HG02981 (cell line): ENCODE measurements around the gene KCTD1.
A peak's percentile ranks its signal among the peaks of the same experiment; 100 is the strongest.

Experiments
- ATAC-seq: cut with Tn5 transposase; IDR thresholded peaks from one replicate; pipeline ENCODE4 v1.9.1; 2021; ENCODE audit warnings: mild to moderate bottlenecking, moderate library complexity; ENCODE audit not compliant: unreplicated experiment

The KCTD1 gene

GRCh38 chr18:26548415-26549262, at the start of gene KCTD1:
Gene KCTD1, minus strand, starts transcription at chr18:26548553. Its CDS starts 17 bp downstream, at chr18:26548536.
- peak; percentile 53 for ATAC-seq

DNA sequence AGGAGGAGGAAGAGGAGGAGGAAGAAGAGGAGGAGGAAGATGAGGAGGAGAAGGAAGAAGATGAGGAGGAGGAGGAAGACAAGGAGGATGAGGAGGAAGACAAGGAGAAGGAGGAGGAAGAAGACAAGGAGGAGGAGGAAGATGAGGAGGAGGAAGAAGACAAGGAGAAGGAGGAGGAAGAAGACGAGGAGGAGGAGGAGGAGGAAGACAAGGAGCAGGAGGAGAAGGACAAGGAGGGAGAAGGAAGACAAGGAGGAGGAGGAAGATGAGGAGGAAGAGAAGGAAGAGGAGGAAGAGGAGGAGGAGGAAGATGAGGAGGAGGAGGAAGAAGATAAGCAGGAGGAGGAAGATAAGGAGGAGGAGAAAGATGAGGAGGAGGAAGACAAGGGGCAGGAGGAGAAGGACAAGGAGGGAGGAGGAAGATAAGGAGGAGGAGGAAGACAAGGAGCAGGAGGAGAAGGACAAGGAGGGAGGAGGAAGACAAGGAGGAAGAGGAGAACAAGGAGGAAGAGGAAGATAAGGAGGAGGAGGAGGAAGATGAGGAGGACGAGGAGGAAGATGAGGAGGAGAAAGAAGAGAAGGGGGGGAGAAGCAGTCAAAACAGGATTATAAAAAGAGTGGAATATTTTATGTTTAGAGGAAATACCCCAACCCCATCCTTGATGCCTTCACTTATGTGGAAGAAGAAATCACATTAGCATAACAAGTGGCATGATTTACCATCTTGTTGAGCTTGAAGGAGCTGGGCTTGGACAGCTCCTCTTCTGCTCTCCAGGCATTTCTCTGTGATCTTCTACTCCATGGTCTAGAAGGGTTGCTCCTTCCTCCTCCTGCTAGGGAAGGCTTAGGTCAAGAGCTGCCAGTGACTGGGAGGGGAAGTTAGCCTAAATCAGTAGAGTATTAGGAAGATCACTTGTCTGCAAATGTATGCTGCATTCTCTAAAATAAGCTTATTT, 45.3 kb upstream of the KCTD1 start:
- ATAC-seq, result no peak

- ATAC-seq, result no peak
These were observed 36.4 kb upstream of the KCTD1 start for GRCh38 chr18:26584745-26585144.

DNA sequence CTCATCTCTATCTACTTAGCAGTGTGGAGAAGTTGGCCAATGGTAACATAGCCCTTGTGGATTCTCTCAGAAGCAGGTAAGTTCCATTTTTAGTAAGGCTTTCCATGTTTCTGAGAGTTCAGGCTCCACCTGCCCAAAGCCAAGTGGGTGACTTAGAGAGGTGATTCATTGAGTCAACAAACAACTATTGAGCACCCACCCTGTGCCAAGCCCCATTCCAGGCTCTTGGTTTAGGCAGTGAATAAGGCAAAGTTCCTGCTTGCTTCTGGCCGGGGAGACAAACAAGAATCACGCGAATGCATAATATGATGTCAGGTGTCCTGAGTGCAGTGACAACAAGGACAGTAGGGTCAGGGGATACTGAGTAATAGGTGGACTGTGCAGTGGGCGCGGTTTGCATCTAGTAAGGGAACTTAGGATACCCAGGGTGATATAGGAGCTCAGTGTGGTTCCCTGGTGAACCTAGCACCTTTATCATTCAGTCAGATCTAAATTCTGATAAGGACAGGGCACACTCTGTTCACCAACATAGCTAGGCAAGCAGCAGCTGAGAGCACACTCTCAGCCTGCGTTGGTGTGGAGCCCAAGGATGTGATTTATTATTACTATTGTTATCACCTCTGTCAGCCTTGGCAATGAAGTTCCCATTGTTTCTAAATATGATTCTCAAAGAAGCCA, 31.7 kb upstream of the KCTD1 start:
- no peak for ATAC-seq

- ATAC-seq, result no peak
These were observed 27.5 kb upstream of the KCTD1 start for GRCh38 chr18:26575865-26576217.

DNA sequence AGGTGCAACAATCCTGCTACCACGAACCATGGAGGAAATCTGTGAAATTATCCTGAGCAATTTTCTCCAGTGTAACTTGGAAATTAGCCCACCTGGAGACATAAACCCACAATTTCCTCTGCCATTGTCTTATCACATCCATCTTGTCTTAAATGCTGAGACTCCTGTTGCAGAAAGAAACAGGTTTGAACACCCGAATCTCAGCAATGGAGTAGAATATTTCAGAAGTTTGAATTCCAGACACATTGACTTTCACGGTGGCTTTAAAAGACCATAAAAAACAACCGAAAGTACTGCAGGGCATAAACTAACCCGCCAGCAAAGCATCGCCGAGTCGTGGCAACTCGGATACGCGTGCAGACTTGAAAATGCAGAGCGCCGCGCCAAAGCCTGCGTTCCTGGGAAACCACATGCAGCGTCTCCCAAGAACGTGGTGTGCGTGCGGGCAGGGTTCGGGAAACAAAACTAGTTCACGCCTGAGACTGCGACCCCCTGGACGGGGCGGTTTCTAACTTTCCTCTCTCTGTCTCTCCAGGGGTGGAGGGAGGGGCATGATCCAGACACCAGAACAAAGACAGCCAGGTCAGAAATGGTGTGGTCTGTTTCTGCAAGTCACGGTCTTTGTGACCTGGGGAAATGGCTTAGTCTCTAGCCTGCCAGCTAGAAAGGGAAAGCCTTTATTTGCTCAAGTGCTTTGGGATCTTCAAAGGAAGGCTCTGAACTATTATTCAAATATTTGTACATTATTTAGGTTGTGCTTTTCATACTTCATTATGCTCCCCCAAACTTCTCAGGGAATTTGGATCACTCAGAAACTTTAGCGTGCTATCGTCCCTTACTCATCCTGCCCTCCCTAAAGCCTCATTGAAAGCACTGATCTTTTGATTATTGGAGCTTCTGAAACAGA, 26.9 kb upstream of the KCTD1 start:
- no peak for ATAC-seq

- ATAC-seq, result no peak
These were observed 20.7 kb upstream of the KCTD1 start for GRCh38 chr18:26568926-26569665.

GRCh38 chr18:26568513-26568912, 20.2 kb upstream of the KCTD1 start:
- no peak for ATAC-seq

DNA sequence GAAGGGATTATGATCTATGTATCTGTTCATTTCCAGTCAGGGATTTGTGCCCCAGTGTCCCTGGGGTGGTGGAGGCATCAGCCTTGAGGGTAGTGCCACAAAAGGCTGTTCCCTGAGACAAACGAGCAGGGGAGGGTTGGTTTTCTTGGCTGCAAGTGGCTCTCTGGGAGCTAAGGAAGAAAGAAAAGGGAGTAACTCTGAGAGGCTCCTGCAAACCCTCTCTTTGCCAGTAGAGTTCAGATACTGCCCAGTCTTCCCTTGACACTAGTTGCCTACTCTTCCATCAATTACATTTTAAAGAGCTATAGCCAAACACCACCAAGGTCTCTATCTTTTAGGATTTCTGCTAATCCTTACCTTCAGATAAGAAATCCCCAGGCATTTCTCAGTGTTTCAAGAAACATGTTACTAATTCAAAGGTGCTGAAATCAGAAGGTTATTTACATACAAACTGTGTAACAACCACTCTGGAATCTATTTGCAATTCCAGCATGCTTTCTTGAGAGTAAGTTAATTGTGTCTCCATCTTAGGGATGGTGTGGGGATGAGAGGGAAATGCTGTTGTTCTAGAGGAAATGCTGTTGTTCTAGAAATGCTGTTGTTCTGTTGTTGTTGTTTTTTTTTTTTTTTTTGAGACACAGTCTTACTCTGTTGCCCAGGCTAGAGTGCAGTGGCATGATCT, 18.7 kb upstream of the KCTD1 start:
- no peak for ATAC-seq

- ATAC-seq, result no peak
These were observed 17.2 kb upstream of the KCTD1 start for GRCh38 chr18:26565514-26565913.

DNA sequence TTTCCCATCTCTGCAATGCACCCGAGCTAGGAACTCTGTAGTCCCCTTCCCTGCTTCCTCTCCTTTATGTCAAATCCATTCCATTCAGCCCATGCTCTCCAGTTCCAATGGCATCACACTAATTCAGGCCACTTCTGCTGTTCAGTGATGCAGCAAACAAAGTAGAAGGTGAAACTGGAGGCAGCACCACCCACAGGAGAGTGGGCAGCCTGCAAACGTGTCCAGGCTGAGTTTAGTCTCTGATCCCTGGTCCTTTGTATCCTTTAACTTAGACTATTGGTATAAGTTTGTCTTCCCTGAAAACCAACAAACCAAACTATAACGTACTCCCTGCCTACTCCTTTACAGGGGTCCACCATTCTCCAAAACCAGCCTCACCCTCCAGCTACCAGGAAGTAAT, 14.7 kb upstream of the KCTD1 start:
- no peak for ATAC-seq

- no peak for ATAC-seq
These were observed 14.2 kb upstream of the KCTD1 start for GRCh38 chr18:26562568-26562967.

DNA sequence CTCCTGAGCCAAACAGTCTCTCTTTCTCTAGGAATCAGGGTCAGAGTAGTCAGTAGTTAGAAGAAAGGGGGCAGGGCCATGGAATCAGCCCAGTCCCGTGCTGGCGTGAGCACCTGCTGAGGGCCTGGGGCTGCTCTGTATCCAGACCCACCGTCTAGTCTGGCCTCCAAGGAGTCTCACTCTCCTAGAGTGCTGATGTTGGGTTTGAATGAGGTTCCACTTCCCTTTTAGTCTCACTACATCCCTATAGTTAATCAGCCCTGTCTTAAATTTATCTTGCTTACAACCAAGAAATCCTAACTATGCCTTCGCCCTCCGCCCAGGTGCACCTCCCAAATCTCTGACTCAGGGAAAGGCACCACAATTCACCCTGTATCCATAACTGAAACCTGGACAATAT, 13.4 kb upstream of the KCTD1 start:
- ATAC-seq, result no peak

DNA sequence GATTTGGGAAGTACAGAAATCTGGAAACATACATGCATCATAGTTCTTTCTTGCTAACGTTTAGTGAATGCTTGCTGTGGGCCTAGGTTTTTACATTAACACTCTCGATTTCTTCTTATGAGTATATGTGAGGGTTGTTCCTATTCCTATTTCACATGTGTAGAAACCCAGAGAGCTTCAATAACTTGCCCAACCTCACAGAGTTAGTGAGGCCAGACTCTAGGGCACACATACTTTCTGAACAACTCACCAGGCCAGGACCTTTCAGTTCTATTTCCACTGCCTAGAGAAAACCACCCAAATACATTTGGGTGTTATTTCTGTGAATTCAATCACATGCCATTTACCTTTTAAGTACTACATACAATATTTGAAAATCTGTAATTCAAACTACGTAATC, 8.2 kb upstream of the KCTD1 start:
- peak; percentile 90 for ATAC-seq

DNA sequence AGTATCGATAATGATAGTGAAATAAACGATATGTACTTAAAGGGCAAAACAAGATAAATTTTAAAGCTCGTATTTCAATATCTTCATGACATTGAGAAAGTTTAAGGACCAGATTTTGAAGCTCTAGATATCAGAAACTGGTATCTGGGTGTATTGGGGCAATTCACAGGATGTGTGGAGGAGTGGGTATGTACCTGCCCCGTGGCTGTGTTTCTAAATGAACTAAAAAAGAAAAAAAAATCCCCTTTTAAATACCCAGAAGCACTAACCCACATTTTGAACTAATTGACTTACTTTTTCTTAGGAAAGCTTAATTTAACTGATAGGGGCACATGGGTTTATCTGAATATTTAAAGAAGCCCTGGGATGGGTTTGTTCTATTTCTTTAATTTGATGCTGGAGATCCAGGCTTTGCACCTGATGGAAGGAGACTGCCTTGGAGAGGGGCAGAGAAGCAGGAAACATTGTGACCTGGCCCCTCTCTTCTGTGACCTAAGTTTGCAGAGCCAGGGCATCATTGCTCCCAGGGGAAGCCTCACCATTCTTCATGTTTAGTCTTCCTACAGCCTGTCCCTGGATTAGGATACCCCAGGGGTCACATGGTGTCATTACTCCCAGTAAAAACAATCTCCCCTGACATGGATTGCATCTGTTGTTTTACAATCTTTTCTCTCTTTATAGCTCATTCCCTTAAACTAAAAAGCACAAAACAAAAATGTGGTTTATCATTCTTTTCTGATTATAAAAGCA, 7.6 kb upstream of the KCTD1 start:
- no peak for ATAC-seq

DNA sequence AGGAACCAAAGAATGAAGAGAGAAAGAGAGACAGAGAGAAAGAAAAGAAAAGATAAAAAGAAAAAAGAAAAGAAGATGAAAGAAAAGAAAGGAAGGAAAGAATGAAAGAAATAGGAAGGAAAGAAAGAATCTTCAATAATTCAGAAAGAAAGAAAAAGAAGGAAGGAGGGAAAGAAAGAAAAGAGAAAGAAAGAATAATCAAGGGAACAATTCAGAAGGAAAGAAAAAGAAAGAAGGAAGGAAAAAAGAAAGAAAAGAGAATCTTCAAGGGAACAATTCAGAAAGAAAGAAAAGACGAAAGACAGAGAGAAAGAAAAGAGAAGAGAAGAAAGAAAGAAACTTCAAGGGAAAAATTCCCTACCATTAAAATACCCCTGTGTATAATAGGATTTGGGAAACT, 5.6 kb upstream of the KCTD1 start:
- ATAC-seq, result no peak

DNA sequence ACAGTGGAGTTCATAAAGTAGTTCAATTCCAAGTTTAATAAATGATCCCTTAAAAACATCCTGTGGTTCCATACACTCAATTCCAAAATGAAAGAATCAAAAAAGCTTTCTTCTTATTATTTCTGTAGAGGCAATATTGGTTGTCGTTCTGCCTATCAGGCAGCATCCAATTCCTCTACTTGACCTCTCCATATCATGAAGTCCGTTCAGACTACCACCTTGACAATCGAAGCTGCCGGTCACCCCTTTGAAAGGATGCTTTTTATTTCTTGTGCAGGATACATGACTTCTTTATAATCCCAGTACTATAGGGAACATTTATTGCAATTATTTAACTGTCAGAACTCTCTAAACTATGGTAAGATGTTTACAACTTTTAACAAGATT, 3.3 kb upstream of the KCTD1 start:
- no peak for ATAC-seq

DNA sequence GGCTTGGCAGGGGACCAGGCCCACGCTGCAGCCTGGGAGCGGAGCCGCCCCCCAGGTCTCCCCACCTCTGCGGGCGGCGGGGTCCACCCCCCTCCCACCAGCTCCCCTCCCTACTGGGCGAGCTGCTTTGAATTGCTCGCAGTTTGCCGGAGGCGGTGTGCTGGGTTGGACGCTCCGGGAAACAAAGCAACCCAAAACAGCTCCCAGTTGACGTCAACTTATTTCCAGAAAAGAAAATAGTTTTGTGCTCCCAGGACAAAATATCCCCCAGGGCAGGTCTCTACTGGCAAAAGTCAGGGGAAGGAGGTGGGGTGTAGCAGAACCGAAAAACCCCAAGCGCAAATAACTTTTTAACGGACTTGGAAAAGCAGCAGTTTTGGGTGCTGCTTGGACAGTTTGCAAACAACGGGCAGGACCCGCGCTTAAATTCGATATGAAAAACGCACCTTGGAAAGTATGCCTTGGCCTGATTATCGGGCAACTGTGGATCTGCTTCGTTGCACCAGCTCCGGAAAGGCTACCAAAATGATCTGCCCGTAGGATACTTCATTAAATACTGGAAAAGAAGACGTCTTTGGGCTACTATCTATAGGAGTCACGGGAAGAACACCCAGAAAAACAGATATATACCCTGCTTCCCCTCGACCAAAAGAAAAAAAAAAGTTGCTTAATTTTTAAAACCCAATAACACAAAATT, 2.8 kb upstream of the KCTD1 start:
- ATAC-seq, result no peak
